GM12892 (cell line): ENCODE measurements around the gene POLR1H. TPM values are rescaled to one million over a fixed set of nuclear protein-coding genes. Genes with fewer than 3 reads are reported as not detected.
"Not testable (repeated sequence)": the region's sequence is repeated elsewhere in the genome, so short reads cannot be mapped to it uniquely, and the experiment has no call there.

Experiments used
- DNase-seq: peaks from one replicate; pipeline ENCODE4 v3.0.0; 2011; ENCODE audit not compliant: insufficient read length
- FAIRE-seq: peaks from 2 replicates; lab custom pipeline; 2011; peaks lifted over from hg19 to GRCh38; lab: Jason Lieb, UNC
- POLR2A ChIP-seq: IDR thresholded peaks from 2 replicates; pipeline ENCODE4 v1.6.1; 2011; ENCODE audit warnings: low read depth, low read length, control low read depth
- POLR2AphosphoS5 ChIP-seq: IDR thresholded peaks from 2 replicates; pipeline ENCODE4 v1.6.1; 2011; ENCODE audit warnings: low read depth, low read length, control low read depth
- TAF1 ChIP-seq: IDR thresholded peaks from 2 replicates; pipeline ENCODE4 v1.6.1; 2011; ENCODE audit warnings: low read depth, mild to moderate bottlenecking, control low read depth, low read length, borderline replicate concordance
- polyA plus RNA-seq: library from polyadenylated mRNA; unstranded; fragments of >200 nt; gene quantifications from one replicate; pipeline ENCODE4 v1.2.1, GENCODE V29; 2012; ENCODE audit warnings: missing spikeins, inconsistent platforms; ENCODE audit not compliant: missing spikeins

Gene POLR1H, protein sequence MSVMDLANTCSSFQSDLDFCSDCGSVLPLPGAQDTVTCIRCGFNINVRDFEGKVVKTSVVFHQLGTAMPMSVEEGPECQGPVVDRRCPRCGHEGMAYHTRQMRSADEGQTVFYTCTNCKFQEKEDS
- polyA plus RNA-seq: 53.2 TPM

DNA sequence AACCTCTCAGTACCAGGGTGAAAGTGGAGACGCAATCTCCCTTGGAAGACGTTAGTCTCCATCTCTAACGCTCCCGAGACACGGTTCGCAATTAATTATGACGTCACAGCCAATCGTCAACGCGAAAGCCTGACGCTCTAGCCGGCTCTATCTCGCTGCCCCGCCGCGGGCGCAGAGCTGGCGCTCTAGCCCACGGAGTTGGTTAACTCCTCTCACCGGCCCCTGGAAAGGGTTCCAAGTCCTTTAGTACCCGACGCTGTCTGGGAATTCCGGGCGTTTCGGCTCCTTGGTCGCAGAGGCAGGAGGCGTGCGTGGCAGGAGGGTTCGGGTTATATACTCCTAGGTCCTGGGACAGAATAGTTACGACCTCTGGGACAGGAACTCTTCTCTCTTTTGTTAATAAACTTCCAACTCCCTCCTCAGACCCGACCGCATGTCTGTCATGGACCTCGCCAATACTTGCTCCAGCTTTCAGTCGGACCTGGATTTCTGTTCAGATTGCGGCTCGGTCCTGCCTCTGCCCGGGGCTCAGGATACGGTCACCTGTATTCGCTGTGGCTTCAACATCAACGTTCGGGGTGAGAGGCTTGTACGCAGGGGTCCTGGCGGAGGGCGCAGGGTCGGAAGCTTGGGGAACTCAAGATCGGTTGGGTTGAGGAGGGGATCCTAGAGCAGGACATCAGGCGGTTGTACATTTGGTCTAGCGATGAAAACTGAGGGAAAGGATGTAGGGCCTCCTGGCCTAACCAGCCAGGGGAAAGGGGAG is at the start of gene POLR1H:
POLR1H (plus strand) TSS at position 174 of the 766 bp plus-strand sequence; CDS start at position 434, 260 bp downstream.
- TF ChIP-seq POLR2AphosphoS5 (peak; percentile 96), TAF1 (peak; percentile 94), POLR2A (peak; percentile 95)
- DNase-seq: peak; percentile 70
- peak; percentile 96 for FAIRE-seq

DNA sequence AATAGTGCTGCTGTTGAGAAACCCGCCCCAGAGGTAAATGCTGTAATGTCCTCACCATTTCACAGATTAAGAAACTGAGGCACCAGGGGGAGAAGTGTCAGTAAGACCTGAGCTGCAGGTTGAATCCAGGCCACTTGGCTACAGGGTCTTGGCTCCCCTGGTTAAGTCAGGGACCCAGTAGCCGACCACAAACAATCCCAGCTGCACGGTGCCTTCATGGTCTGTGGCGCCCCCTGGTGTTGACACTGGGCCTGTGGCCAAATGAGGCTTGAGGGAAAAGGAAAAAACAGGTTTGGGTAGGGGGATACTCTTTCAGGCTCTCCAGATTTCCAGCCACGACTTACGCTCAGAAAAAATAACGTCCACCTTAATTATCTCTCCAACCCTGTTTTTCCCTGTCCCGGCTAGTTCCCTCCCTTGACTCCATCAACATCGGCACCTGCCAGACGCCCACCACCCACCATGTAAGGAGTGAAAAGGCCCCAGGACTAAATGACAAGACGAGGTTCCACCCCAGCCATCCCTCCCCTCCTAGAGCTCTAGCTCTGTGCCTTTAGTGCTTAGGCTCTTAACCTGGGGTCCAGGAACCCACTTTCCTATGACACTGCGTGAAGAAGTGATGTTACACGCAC is 47.7 kb upstream of the POLR1H start:
- no peak for TF ChIP-seq POLR2A

DNA sequence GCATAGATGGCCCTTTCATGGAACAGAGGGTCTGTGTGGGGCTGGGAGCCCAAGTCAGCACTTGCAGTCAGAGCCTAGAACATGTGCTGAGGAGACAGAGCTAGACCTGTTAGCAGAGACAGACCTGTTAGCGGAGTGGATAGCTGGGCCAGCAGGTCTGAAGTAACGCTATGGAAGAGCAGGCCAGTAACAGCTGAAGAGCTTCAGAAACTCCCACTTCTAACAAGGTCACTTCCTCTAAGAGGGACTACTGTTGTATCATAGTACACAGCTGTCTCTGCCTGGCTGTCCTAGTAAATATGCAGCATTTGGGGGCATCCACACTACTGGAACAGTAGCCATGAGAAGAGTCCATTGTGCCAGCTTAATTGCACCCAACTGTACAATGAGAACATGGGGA is 41.2 kb upstream of the POLR1H start:
- FAIRE-seq (no peak), DNase-seq (no peak)
- TF ChIP-seq POLR2AphosphoS5: no peak
- no peak for TF ChIP-seq POLR2A
- no peak for TF ChIP-seq TAF1

More for the DNA sequence above, 47.7 kb upstream of the POLR1H start:
- FAIRE-seq (peak; percentile 90), DNase-seq (no peak)

DNA sequence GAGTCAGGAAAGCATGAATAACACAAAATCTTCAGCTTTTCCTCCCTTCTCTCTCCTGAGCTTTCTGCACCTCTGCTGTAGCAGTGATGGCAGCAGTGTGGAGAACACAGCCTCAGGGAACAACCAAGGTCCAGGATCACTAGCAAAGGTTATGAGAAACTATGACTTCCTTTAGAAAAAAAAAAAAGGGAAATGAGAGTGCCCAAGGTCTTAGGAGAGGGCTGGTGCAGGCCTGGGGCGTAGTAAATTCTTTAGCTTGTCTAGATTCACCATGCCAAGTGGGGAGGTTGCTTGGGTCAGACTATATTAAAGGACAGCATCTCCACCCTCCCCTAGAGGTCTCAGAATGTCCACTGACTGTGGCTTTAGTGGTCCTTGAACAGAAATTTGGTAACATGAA is 40.4 kb upstream of the POLR1H start:
- FAIRE-seq: no peak
- DNase-seq: no peak
- no peak for TF ChIP-seq POLR2AphosphoS5
- no peak for TF ChIP-seq TAF1
- TF ChIP-seq POLR2A: no peak

DNA sequence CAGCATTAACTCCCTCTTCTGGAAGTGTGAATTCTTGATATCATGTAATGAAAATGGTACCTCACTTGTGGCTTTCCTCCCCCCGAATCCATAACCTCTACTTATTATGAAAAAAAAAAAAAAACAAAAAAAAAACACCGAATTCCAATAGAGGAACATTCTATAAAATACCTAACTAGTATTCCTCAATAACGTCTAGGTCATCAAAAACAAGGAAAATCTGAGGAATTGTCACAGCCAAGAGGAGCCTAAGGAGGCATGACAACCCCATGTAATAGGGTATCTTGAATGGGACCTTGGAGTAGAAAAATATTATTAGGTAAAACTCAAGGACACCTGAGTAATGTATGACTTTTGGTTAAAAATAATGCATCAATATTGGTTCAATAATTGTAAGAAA is 38.9 kb upstream of the POLR1H start:
- TF ChIP-seq POLR2AphosphoS5 (no peak), TAF1 (no peak), POLR2A (no peak)
- FAIRE-seq (no peak), DNase-seq (no peak)

DNA sequence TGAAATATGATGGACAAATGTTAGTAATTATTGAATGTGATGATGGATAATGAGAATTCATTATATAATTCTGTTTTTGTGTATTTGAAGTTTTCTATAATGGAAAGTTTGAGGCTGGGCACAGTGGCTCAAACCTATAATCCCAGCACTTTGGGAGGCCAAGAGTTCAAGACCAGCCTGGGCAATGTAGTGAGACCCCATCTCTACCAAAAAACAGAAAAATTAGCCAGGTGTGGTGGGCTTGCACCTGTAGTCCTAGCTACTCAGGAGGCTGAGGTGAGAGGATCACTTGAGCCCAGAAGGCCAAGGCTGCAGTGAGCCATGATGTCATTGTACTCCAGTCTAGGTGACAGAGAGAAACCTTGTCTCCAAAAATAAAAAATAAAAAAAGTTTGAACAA is 38.4 kb upstream of the POLR1H start:
- not testable (repeated sequence) for DNase-seq, FAIRE-seq

DNA sequence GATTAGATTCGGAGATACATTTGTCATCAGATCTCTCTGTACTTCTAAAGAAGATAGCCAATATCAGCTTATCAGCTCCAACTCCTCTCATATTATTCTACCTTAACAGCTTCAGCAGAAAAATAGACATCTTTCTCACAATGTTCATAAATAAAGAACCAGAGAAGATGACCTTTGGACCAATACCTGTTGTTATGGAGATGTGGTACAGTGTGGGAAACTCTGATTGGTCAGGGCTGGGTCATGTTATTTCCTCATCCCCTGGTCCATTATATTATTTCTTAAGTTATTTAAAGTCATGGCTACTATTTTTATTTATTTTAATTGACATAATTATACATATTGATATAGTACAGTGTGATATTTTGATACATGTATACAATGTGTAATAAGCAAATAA is 35.9 kb upstream of the POLR1H start:
- no peak for DNase-seq
- FAIRE-seq: no peak

DNA sequence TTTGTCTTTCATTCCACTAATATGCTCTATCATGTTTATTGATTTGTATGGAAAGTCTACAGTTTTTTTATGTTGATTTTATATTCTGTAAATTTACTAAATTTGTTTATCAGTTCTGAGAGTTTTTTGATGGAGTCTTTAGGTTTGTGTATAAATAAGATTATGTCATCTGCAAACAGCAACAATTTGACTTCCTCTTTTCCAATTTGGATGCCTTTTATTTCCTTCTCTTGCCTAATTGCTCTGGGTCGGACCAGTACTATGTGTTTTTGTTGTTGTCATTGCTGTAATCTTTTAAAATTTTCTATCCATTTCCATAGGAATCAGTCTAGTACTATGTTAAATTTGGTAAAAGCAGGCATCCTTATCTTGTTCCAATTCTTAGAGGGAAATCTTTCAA is 31.5 kb upstream of the POLR1H start:
- FAIRE-seq: no peak
- TF ChIP-seq POLR2A (no peak), TAF1 (no peak), POLR2AphosphoS5 (no peak)
- no peak for DNase-seq

More for the DNA sequence above, 35.9 kb upstream of the POLR1H start:
- TF ChIP-seq POLR2A (no peak), TAF1 (no peak), POLR2AphosphoS5 (no peak)

DNA sequence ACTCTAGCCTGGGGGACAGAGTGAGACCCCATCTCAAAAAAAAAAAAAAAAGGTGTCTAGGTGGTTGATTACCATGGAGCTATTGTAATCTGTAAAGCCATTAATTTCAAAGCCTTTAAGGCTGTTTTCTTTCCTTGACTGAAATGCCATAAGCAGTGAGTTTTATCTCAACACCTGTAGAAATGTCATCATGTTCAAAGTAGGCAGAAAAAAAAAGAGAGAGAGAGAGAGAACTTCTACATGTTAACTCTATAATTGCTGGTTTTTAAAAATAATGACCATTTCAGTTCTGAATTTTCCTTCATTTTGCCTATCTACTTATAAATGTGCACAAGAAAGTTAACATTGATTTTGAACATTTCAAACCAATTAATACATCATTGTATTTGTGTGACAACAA is 29.7 kb upstream of the POLR1H start:
- no peak for DNase-seq
- FAIRE-seq: no peak
- no peak for TF ChIP-seq TAF1
- no peak for TF ChIP-seq POLR2AphosphoS5
- TF ChIP-seq POLR2A: no peak

DNA sequence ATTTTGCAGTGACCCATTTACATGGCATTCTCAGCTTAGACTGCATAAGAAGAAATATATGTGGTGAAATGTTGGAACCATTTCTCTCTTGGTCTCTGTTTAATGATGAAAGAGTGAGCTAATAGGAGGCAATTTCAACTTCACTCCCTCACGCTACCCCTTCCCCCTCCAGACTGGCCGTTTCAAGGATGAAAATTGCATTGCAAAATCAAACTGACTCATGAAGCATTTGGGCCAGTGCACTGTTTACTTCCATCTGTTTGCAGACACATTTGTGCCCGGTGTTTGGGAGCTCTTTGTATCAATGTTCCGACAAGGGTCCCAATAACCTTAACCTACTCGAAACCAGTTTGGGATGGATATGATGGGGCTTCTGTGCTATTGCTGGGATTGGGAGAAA is 27.6 kb upstream of the POLR1H start:
- FAIRE-seq, DNase-seq: not testable (repeated sequence)

DNA sequence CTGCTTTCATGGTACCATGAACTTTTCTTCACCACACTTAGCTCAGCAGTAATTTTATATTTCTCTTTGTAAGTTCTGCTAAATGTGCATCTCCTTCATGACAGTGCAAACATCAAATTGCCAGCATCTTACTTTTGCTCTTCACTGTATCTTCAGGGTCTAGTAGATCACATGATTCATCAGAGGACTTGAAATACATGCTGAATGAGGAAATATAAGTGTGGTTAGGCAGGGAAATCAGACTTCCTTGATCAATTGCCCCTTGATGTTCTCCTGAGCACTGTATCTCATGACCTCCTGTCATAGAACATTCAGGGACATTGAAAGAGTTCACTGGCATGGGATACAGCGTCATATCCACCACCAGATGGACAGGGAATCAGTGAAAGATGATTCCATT is 25.3 kb upstream of the POLR1H start:
- TF ChIP-seq TAF1: no peak
- TF ChIP-seq POLR2AphosphoS5: no peak
- no peak for TF ChIP-seq POLR2A
- no peak for DNase-seq
- FAIRE-seq: no peak

DNA sequence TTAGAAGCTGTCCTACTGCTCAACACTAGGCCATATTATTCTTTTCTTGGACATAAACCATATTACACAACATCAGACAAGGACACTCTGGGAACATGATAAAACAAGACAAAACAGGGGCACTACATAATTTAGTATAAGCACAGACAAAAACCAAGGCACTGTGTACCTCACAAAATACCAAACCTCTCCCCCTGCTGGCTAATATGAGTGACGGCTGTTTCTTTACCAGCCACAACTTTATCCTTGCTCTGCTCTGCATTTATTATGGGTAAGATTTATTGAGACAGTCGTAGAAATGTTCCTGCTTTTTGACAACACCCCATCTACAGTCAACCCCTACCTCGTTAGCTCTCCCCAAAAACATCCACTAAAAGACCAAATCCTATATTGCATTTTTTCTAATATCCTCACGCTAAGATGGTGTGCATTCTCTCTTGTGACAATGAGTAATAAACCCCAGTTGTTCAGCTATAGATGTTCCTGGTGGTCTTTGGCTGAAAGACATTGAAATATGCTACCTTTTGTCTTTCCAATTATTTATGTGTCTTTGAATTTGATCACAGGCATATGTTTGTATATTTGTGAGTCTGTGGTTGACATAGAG is 23.8 kb upstream of the POLR1H start:
- no peak for TF ChIP-seq POLR2A
- TF ChIP-seq POLR2AphosphoS5: no peak
- no peak for TF ChIP-seq TAF1
- DNase-seq: no peak
- peak; percentile 30 for FAIRE-seq
